HG02759 (cell line): ENCODE data around the gene KIT.
A peak's percentile ranks its signal among the peaks of the same experiment; 100 is the strongest.
"Not testable (repeated sequence)": the region's sequence is repeated elsewhere in the genome, so short reads cannot be mapped to it uniquely, and the experiment has no call there.

ENCODE experiments used
- ATAC-seq: cut with Tn5 transposase; IDR thresholded peaks from one replicate; pipeline ENCODE4 v1.9.1; 2021; ENCODE audit warnings: mild to moderate bottlenecking, moderate library complexity; ENCODE audit not compliant: unreplicated experiment

KIT gene

DNA sequence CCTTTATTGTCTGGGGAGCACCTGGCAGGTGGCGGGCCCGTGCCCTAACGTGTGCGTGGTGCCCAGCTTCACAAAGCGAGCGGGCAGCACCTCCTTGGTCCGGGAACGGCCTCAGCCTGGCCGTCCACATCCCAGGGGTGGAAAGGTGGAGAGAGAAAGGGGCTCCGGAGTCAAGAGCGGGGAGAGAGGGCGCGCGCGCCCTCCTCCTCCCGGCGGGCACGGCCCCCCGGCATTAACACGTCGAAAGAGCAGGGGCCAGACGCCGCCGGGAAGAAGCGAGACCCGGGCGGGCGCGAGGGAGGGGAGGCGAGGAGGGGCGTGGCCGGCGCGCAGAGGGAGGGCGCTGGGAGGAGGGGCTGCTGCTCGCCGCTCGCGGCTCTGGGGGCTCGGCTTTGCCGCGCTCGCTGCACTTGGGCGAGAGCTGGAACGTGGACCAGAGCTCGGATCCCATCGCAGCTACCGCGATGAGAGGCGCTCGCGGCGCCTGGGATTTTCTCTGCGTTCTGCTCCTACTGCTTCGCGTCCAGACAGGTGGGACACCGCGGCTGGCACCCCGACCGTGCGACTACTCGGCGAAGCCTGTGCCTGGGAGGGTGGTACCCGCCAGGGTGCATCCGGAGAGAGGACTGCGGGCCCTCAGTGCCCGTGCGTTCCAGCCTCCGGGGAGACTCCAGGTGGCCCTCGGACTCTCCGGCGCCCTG is at the start of gene KIT:
Gene KIT (plus strand): TSS at position 407 of the 701 bp plus-strand sequence. CDS start 58 bp downstream, at position 465.
- ATAC-seq, result peak; percentile 24

DNA sequence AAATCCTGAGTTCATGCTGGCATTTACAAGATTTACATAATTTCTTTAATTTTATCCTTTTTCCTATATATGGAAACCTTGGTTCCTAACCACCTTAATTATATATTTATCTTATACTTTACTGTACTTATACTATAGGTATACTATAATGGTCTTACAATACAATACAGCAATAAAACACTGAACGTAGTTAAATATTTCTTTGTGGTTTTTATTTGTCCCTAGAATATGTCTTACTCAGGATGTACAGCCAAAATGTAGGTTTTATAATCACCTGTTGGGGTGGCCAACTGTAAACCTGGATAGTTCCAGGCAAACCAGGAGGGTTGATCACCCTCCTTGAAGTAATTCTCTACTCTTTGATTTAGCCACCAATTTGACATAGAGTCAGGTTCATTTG is 48.4 kb upstream of the KIT start:
- no peak for ATAC-seq

DNA sequence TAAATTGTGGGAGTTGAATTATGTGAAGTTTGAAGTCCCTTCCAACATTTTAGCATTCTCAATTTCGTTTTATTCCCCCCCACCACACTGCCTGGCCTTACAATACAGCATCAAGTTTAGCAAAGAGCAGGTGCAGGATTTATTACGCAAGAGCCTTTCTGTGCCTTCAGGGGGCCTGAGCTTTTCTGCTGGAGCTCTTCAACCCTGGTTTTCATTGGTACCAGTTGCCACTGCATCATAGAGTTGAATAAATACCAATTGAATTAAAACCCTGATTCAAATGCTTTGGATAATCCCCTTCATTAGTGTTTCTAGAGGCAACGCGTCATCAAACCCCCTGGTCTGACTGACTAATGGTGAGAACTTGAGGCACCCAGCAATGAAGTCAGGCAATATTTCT is 43.6 kb upstream of the KIT start:
- ATAC-seq, result no peak

DNA sequence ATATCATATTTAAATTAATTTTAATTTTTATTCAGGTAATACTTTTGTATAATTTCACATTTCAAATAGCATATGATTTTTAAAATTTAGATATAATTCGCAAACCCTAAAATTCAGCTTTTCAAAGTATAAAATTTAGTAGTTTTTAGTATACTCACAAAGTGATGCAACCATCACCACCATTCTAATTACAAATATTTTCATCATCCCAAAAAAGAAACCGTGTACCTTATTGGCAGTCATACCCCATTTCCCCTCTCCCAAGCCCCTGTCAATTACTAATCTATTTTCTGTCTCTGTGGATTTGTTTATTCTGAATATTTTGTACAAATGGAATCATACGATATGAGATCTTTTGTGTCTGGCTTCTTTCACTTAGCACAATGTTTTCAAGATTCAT is 37.0 kb upstream of the KIT start:
- no peak for ATAC-seq

DNA sequence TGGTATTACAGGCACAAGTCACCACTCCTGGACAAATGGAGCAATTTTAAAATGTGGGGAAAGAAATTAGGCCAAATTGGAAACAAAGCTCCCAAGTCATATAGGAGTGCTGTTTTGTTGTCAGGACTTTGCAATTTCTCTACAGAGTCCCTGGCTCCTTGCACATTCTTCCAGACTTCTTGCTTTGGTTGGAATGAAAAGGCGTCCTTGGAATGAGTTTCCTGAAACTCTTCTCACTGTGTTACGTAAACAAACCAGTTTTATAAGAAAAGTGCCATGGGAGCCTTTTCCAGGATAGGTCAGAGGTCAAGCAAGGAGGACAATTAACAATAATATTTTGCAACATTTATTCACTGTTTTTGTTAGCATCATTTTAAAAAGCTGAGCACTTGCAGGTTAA is 32.4 kb upstream of the KIT start:
- ATAC-seq, result no peak

DNA sequence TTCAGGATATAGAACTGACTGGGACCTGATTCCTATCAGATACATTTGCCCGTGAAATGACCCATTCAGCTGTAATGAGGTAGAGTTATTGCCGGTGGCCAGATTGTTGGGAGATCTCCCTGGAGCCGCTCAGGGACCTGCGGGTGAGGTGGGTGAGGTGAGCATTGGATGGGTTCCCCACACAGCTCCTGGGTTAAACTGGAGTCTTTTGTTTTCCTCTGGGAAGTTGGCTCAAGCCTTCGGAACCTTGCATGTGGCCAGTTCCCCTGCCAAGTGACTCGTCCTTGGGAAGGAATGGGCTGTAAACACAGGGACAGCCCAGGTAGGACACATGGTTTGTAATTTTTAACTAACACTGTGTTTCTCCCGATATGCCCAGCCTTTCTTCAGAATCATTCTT is 31.6 kb upstream of the KIT start:
- ATAC-seq, result no peak

DNA sequence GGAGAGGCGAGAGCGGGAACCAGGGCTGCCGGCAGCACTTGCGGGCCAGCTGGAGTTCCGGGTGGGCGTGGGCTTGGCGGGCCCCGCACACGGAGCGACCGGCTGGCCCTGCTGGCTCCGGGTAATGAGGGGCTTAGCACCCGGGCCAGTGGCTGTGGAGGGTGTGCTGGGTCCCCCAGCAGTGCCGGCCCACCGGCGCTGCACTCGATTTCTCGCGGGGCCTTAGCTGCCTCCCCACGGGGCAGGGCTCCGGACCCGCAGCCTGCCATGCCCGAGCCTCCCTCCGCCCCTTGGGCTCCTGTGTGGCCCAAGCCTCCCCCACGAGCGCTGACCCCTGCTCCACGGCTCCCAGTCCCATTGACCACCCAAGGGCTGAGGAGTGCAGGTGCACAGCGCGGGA is 25.2 kb upstream of the KIT start:
- no peak for ATAC-seq

DNA sequence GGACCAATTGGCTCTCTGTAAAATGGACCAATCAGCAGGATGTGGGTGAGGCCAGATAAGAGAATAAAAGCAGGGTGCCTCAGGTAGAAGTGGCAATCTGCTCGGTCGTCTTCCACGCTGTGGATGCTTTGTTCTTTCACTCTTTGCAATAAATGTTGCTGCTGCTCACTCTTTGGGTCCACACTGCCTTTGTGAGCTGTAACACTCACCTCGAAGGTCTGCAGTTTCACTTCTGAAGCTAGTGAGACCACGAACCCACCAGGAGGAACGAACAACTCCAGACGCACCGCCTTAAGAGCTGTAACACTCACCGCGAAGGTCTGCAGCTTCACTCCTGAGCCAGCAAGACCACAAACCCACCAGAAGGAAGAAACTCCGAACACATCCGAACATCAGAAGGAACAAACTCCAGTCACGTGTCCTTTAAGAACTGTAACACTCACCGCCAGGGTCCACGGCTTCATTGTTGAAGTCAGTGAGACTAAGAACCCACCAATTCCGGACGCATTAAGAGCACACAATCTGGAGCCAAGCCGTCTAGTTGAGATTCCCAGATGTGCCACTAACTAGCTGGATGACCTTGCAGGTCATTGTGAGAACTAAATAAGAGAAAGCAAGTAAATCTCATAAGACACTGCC is 24.5 kb upstream of the KIT start:
- ATAC-seq, result not testable (repeated sequence)

DNA sequence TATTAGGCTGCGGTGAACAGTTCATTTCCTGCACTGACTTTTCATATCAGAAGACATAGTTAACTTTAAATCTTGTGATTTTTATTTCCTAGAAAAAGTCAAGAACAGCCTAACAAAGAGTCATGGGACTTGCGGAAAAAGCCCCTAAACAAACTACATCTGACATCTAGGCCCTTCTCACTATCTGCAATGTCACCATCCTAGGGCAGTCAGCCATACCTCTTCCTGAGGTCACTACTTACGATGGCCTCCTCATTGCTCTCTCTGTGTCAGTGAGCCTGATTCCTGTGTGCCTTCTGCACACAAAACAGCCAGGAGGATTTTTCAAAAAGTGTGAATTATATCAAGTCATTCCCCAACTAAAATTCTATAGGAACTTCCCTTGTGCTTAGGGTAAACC is 22.4 kb upstream of the KIT start:
- ATAC-seq, result no peak

DNA sequence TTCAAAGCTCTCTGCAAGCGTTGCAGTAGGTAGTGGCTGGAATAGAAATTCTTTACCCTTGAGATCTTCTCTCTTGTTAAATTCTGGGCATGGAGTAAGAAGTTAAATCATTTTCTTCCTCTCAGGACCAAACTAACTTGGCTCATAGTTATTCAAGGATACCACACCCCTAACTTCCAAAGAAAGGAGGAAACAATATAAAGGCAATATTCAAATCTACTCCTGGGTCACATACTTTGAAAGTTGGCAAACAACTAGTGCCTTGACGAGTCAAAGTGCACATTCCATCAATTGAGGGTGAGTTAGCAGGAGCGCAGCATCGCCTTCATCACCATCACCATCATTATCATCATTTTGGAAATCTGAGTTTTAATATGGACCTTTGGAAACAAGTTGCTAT is 20.4 kb upstream of the KIT start:
- no peak for ATAC-seq

DNA sequence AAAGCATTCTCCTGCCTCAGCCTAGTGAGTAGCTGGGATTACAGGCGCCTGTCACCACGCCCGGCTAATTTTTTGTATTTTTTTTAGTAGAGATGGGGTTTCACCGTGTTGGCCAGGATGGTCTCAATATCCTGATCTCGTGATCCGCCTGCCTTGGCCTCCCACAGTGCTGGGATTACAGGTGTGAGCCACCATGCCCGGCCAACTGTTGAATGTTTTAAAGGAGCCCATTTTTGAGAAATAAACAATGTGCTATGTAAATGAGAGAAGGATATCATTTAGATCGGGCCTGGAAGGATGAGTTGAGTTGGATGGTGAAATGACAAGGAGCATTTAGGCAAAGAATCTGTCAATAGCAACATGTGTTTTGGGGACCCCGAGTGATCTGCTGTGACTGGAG is 16.7 kb upstream of the KIT start:
- not testable (repeated sequence) for ATAC-seq

DNA sequence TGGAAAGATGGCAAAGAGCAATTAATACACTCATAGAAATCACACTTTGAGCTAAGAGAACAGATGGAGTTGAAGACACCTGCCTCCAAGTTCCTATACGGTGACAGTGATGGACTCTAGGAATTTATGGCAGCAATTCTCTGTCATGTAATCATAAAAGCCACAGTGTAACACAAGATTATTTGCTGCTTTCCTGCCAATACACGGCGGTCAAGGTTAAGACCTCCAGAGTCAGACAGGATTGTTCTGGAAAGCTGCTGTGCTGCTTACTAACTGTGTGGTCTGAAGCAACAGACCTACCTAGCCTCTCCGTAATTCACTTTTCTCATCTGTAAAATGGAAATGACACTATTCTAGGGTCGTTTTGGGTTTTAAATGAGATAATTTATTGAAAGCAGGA is 14.6 kb upstream of the KIT start:
- ATAC-seq, result no peak

DNA sequence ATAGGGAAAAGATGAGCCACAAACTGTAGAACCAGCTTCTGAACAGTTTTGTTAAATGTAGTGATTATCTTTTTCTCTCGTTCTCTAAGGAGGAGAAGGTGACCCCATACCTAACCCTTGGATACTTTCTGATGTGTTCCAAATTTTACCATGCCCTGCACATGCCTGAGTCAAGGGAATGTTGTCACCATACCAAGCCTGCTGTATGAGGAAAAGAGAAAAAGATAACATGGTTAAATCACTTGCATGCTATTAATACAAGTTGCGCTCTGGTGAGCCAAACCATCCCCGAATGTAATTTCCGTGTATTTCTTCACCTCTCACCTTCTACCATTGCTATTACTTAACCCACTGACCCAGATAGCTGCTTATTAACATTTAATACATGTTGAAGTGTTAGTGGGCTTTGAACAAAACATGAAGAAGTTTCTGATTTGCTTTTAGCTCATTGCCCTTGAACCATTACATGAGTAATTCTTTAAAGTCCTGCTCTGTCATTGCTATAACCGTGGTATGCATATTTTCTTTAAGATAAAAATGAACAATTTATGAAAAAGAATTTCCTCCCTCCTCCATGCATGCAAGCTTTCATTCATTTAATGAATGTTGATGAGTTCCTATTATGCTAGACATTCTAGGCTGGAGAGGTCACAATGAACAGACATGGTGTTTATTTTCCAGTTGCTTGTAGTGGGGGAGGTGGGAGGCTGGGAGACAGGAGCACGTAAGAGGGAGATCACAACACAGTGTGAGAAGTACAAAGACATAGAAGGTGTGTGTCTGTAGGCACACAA is 13.6 kb upstream of the KIT start:
- no peak for ATAC-seq

DNA sequence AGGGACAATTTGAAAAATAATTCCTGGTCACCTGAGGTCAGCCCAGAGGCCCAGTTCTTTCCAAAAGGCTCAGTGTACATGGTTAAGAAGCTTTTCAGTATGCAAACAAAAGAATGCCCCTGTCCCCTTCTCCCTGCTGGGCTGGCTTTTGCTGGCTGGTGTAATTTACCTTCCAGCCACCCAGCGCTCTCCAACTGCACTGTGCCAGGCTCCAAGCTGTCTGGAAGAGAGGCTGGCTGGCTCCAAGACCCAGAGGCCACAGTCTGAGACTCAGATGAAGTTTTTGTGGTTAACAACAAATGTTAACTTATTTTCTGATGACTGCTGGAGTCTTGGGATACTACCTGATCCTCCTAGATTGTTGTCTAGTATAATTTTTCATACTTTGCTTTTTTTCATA is 11.9 kb upstream of the KIT start:
- ATAC-seq, result no peak

DNA sequence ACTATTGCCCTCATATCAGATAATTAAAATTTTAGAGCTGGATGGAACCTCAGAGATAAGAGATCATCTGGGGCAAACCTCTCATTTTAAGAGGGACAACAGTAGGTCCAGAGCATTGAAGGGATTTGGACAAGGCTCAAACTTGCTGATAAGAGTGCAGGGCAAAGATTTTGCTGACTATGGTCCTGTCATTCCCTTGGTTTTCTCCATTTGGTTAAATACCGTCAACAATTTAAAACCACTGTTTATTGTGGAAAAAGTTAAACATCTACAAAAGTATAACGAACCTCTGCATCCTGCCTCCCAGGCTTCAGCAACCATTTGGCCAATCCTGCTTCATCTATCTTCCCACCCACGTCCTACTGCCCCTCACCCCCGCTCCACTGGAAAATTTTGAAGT is 10.7 kb upstream of the KIT start:
- no peak for ATAC-seq

DNA sequence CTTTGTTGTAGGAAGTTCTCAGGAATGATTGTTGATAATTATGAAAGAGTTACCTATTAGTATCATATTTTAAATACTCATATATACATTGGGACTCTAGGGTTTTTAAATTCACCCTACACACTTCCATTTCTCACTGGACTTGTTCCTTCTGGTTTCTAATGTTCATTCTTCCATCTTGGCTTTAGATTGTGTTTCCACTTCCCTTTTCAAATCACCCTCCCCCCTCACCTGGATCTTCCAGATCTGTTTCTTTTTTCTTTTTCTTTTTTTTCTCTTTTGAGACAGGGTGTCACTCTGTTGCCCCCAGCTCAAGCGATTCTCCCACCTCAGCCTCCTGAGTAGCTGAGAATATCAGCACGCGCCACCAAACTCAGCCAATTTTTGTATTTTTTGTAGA is 6.7 kb upstream of the KIT start:
- ATAC-seq, result no peak

DNA sequence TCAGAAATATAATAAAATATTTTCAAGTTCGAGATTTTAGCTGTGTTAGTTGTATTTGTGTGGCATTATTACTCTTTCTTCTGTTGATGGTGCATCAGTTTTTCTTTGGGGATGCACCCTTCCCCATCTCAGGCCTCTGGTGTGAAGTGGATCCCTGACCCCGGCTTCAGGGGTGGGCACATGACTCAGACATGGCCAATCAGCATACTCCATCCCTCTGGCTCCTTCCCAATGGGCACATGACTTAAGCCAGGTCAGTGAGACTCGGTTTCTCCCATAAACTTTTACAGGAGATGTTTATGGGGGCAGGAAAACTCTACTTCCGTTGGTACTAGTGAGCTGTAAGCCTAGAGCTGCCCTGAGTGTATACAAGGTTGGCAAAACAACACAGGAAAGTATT is 3.0 kb upstream of the KIT start:
- ATAC-seq, result no peak

DNA sequence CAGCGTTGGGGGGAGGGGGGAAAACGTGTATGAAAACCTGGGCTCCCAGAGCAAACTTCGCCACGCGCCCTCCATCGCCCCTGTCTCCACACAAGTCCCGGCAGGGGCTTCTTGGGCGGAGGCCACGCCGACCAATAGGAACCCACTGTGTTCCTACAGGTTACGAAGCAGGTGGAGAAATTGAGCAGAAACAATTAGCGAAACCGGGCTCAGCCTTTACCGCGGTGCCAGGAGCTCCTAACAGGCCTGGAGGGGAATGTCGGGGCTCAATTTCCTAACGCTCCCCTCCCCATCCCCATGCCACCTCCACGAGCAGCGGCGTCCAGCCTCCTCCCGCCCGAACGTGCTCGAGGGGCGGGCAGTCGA is 589 bp upstream of the KIT start:
- ATAC-seq, result no peak

DNA sequence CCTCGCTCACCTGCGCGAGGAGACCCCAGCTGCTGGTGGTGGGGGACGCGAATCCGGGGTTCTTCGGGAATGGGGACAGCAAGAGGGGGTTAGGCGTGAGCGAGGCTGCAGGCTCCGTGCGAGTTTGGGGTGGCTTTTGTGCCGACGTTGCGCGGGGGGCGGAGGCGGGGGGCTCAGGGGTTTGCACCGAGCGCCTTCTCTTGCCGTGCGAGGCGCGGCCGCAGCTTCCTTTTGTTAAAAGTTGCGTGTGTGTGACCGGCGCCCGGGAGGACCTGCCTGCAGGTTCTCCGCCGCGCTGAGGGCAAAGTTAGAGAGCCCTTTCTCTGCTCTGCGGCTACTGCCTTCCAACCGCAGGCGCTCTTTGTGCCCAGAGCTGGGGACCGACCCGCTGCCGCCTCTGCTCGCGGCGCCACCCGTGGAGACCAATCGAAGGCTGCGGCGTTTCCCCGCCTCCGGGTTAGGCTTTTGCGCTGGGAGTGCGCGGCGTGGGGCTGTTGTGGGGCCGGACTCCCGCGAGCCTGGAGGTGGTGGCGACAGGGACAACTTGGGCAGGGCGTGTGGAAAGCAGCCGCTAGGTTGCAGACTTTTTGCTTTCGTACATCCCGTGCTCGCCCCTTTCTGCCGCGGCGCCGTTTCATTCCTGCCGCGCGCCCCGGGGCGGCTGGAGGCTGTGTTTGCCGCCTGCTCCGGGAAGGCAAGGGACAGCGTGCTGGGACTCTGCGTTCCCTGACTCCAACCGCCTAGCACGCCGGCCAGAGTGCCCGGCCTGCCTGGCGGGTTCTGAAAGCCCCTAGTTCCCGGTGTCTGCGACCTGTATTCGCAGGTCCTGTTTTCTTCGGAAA is 716 bp downstream of the KIT start:
- ATAC-seq, result peak; percentile 58

DNA sequence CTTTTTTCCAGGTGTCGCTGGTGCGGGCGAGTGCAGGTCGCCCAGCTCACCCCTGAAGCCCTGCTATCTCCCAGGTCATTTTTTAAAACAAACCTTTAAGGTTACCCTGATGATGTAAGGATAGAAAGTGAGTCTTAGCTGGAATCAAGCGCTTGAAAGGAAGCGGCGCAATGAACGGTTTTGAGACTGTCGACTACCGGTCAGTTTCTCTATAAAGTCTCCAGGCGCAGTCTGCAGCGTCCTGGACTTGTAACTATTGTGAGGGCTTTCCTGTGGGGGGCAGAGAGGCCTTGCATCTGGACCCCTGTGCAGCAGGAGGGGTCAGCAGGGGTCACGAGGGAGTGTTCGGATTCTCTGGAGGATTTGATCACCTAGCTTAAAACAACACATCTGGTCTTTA is 1.6 kb downstream of the KIT start:
- no peak for ATAC-seq
